Osteoblast (primary cell): ENCODE data around the gene FBXW4. TPM values are rescaled to one million over a fixed set of nuclear protein-coding genes. Genes with fewer than 3 reads are reported as not detected.

Experiments
- DNase-seq: peaks from one replicate; pipeline ENCODE4 v3.0.0; 2011; ENCODE audit warnings: low spot score, mixed read lengths; ENCODE audit not compliant: insufficient read length; ENCODE audit errors: missing footprints
- H2AFZ ChIP-seq: 2 replicates; pipeline ENCODE4 v1.6.0; 2011; ENCODE audit warnings: mild to moderate bottlenecking, low read length
- H3K27ac ChIP-seq: 2 replicates; pipeline ENCODE4 v1.5.1; 2011; ENCODE audit warnings: mild to moderate bottlenecking, low read depth, low read length, moderate library complexity
- H3K27me3 ChIP-seq: 2 replicates; pipeline ENCODE4 v1.6.0; 2012; ENCODE audit warnings: mild to moderate bottlenecking, control low read depth, inconsistent platforms, low read length, moderate library complexity; ENCODE audit not compliant: insufficient read depth
- H3K36me3 ChIP-seq: 2 replicates; pipeline ENCODE4 v1.5.1; 2011; ENCODE audit warnings: mild to moderate bottlenecking, low read length, control low read depth, moderate library complexity; ENCODE audit not compliant: insufficient read depth
- H3K4me1 ChIP-seq: 2 replicates; pipeline ENCODE4 v1.5.1; 2011; ENCODE audit warnings: mild to moderate bottlenecking, low read length, control low read depth, moderate library complexity; ENCODE audit not compliant: insufficient read depth
- H3K4me2 ChIP-seq: 2 replicates; pipeline ENCODE4 v1.6.0; 2011; ENCODE audit warnings: mild to moderate bottlenecking, low read length; ENCODE audit not compliant: insufficient read depth
- H3K4me3 ChIP-seq: fragments of 200-600 bp; sonication (generic); 3 replicates; pipeline ENCODE4 v1.5.1; 2012; ENCODE audit warnings: mild to moderate bottlenecking, low read length, inconsistent platforms; ENCODE audit not compliant: insufficient read depth
- H3K79me2 ChIP-seq: 2 replicates; pipeline ENCODE4 v1.6.0; 2012; ENCODE audit warnings: mild to moderate bottlenecking, low read length, control low read depth, inconsistent platforms; ENCODE audit not compliant: insufficient read depth
- H3K9me3 ChIP-seq: 2 replicates; pipeline ENCODE4 v1.5.1; 2011; ENCODE audit warnings: low read depth, low read length, control low read depth
- H4K20me1 ChIP-seq: 2 replicates; pipeline ENCODE4 v1.6.0; 2012; ENCODE audit warnings: mild to moderate bottlenecking, low read length, control low read depth; ENCODE audit not compliant: insufficient read depth
- total RNA-seq: library from RNA; depleted of rRNA; stranded (reverse); fragments of >200 nt; gene quantifications from 2 replicates; pipeline ENCODE4 v1.2.3, GENCODE V29; 2012
- TF ChIP-seq, protein P1 (sequence below): IDR thresholded peaks from 2 replicates; pipeline ENCODE4 v1.5.1; 2011; ENCODE audit warnings: mild to moderate bottlenecking, low read depth, low read length, moderate library complexity; ENCODE audit errors: extremely low read depth

FBXW4 gene
- total RNA-seq, 1 donor = 40.2 TPM

DNA sequence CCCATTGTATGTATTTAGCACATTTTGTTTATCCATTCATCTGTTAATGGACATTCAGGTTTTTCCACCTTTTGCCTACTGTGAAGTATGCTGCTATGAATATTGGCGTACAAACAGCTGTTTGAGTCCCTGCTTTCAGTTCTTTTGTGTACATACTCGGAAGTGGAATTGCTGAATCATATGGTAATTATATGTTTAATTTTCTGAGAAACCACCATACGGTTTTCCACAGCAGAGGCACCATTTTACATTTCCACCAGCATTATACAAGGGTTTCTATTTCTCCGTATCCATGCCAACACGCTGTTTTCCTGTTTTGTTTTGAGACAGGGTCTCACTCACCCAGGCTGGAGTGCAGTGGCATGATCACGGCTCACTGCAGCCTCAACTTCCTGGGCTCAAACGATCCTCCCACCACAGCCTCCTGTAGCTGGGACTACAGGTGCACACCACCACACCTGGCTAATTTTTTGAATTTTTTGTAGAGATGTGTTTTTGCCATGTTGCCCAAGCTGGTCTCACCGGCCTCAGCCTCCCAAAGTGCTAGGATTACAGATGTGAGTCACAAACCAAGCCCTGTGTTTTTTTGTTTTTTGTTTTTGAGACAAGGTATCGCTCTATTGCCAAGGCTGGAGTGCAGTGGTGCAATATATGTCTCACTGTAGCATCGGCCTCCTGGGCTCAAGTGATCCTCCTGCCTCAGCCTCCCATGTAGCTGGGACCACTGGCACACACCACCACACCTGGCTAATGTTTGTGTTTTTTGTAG is 22.1 kb upstream of the FBXW4 start:
- Histone ChIP-seq H3K4me1 (no peaks in the 10 kb centered on the region), H3K27ac (no peak overlapping the region), H3K9me3 (no peaks in the 10 kb centered on the region), H3K4me3 (no peak overlapping the region), H3K27me3 (peaks cover 16% of the 10 kb centered on the region), H3K36me3 (no peaks in the 10 kb centered on the region), H2AFZ (no peak overlapping the region), H3K79me2 (no peaks in the 10 kb centered on the region), H4K20me1 (no peaks in the 10 kb centered on the region), H3K4me2 (no peak overlapping the region)
- TF ChIP-seq, protein P1, sequence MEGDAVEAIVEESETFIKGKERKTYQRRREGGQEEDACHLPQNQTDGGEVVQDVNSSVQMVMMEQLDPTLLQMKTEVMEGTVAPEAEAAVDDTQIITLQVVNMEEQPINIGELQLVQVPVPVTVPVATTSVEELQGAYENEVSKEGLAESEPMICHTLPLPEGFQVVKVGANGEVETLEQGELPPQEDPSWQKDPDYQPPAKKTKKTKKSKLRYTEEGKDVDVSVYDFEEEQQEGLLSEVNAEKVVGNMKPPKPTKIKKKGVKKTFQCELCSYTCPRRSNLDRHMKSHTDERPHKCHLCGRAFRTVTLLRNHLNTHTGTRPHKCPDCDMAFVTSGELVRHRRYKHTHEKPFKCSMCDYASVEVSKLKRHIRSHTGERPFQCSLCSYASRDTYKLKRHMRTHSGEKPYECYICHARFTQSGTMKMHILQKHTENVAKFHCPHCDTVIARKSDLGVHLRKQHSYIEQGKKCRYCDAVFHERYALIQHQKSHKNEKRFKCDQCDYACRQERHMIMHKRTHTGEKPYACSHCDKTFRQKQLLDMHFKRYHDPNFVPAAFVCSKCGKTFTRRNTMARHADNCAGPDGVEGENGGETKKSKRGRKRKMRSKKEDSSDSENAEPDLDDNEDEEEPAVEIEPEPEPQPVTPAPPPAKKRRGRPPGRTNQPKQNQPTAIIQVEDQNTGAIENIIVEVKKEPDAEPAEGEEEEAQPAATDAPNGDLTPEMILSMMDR = no peak
- no peak for DNase-seq

DNA sequence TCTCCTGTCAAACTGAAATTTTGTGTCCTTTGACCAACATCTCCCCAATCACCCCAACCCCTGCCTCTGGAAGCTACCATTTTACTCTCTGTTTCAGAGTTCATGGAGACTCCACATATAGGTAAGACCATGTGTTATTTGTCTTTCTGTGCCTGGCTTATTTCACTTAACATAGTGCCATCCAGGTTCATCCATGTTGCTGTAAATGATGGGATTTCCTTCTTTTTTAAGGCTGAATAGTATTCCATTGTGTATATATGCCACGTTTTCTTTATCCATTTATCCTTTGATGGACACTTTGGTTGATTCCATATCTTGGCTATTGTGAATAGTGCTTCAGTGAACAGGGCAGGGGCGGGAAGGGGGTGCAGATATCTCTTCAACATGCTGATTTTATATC is 18.0 kb upstream of the FBXW4 start:
- Histone ChIP-seq H3K79me2 (no peaks in the 10 kb centered on the region), H2AFZ (no peak overlapping the region), H3K27me3 (peaks cover 21% of the 10 kb centered on the region), H3K4me3 (no peak overlapping the region), H3K9me3 (no peaks in the 10 kb centered on the region), H3K4me1 (no peaks in the 10 kb centered on the region), H3K36me3 (no peaks in the 10 kb centered on the region), H3K4me2 (no peak overlapping the region), H3K27ac (no peak overlapping the region), H4K20me1 (no peaks in the 10 kb centered on the region)
- TF ChIP-seq, protein P1 = no peak
- DNase-seq = no peak

DNA sequence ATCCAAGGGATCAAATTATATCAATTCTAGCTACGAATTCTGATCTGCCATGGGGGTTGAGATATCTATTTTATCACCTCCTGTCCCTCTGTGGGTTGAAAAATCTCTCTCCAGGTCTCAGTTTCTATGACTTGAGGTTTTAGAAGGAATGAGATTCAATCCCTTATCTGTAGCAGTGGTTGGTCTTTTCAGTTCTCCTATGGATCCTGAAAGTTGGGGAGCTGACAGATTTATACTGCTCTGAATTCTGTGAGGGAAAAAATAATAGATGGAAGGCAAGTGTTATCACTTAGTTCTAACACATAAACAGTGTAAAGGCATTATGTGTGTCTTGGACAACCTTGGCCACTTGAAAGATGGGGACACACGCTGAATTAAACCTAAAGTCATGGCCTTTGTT is 15.8 kb upstream of the FBXW4 start:
- no peaks in the 10 kb centered on the region for H3K79me2 ChIP-seq
- no peaks in the 10 kb centered on the region for H3K36me3 ChIP-seq
- no peaks in the 10 kb centered on the region for H3K9me3 ChIP-seq
- H3K4me3 ChIP-seq = no peak overlapping the region
- no peaks in the 10 kb centered on the region for H4K20me1 ChIP-seq
- H2AFZ ChIP-seq = no peak overlapping the region
- DNase-seq = no peak
- no peaks in the 10 kb centered on the region for H3K4me1 ChIP-seq
- H3K27me3 ChIP-seq = peaks cover 34% of the 10 kb centered on the region
- no peak overlapping the region for H3K27ac ChIP-seq
- TF ChIP-seq, protein P1 = no peak
- no peak overlapping the region for H3K4me2 ChIP-seq

DNA sequence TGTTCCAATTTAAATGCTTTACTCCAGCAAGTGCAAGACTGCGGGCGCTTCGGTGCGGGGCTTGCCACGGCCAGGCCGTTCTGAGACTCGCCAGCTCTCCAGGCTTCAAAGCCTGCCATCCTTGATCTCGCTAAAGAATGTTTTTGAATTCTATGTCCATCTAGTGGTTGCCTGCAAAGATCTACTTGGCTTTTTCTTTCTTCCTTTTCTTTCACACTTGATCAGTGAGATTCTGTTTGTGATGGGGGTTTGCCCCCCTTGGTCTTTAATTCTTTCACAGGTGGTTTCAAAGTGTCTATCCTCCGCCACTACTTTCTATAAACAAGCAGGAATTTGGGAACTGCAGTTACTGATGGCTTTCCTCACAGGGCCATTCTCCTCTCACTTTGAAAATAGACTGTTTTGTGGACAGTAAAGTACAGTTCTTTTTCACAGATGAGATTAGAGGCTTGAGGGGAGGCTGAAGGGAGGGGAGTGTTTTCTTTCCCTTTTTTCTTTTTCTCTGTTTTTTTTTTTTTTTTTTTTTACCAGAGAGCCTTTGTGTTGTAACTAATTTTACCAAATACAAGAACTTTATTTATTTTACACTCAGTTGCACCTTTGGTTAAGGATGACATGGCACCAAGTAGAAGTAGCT is 15.2 kb upstream of the FBXW4 start:
- Histone ChIP-seq H3K36me3 (no peaks in the 10 kb centered on the region), H3K27ac (no peak overlapping the region), H2AFZ (no peak overlapping the region), H3K4me1 (no peaks in the 10 kb centered on the region), H4K20me1 (no peaks in the 10 kb centered on the region), H3K27me3 (peaks cover 34% of the 10 kb centered on the region), H3K4me2 (no peak overlapping the region), H3K9me3 (no peaks in the 10 kb centered on the region), H3K79me2 (no peaks in the 10 kb centered on the region), H3K4me3 (no peak overlapping the region)
- no peak for DNase-seq
- TF ChIP-seq, protein P1 = no peak
